ENCODE measurements around the gene ICAM1. TPM values are rescaled to one million over a fixed set of nuclear protein-coding genes. Genes with fewer than 3 reads are reported as not detected.

Gene ICAM1
- total RNA-seq, 1 experiment from 2014 or later: 2.3 TPM

DNA sequence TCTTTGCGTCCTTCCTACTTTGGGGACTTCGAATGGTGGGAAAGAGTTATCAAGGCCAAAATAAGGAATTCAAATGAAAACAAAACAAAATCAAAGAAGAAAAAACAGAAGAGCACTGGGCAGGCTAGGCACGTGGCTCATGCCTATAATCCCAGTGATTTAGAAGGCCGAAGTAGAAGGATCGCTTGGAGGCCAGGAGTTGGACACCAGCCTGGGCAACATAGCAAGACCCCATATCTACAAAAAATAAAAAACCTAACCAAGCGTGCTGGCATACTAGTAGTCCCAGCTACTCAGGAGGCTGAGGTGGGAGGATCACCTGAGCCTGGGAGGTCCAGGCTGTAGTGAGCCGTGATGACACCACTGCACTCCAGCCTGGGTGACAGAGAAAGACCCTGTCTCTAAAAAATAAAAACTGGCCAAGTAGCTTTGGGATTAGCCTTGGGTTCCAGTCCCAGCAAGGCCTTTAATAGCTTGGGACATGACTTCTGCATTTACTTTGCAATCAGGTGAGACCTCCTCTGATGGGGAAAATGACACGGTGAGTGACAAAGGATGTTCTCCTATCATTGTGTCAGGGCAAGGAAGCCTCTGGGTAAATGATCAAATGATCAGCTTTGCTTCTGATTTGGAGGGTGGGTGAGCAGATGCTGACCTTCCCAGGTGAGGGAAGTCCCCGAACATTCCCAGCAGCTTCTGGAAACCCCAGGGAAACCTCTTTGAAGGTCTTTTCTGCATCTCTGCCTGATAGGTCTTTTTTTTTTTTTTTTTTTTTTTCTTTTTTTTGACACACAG is 7.1 kb downstream of the ICAM1 start:
- Mint-ChIP-seq H3K4me3 (no peak overlapping the region), H3K4me1 (peaks cover 0 to 5% of the 10 kb centered on the region in 2 experiments; a peak in 1 of 4 replicates), H3K36me3 (ENCODE audit: insufficient read depth in 1 of 3, low read depth in 3 of 3) (no peaks in the 10 kb centered on the region; a peak in 1 of 7 replicates), H3K27ac (no peak overlapping the region; a peak in 1 of 7 replicates), H3K27me3 (ENCODE audit: low read depth) (peaks cover 19% of the 10 kb centered on the region), H3K9me3 (no peaks in the 10 kb centered on the region)
- no peak overlapping the region for H3K4me2 ChIP-seq (ENCODE audit: insufficient read depth, insufficient read length, low read length)
- no peak overlapping the region for H4K8ac ChIP-seq (replicated peaks; ENCODE audit: insufficient read length, low read depth, low read length)
- H3K27me3 ChIP-seq (ENCODE audit: insufficient read depth, low read length): no peaks in the 10 kb centered on the region
- H4K91ac ChIP-seq (ENCODE audit: insufficient read length, low read depth, low read length): no peak overlapping the region
- H4K20me1 ChIP-seq (ENCODE audit: control insufficient read depth, insufficient read depth, insufficient read length): no peaks in the 10 kb centered on the region
- no peak overlapping the region for H2BK120ac ChIP-seq (ENCODE audit: low read depth, low read length, poor library complexity, severe bottlenecking)
- H3K9ac ChIP-seq (ENCODE audit: extremely low read depth, insufficient read length, low read length): no peak overlapping the region
- no peak overlapping the region for H2BK5ac ChIP-seq (ENCODE audit: insufficient read length, low read length)
- no peak overlapping the region for H4K5ac ChIP-seq (ENCODE audit: insufficient read length, low read depth, low read length)
- no peak overlapping the region for H3K18ac ChIP-seq (ENCODE audit: insufficient read length, low read depth, low read length)
- no peak overlapping the region for H3K14ac ChIP-seq (ENCODE audit: insufficient read depth, low read length)
- no peak overlapping the region for H2BK20ac ChIP-seq (ENCODE audit: low read depth, low read length, poor library complexity, severe bottlenecking)
- H3K79me1 ChIP-seq (ENCODE audit: insufficient read depth, low read depth, low read length, poor library complexity, severe bottlenecking): no peaks in the 10 kb centered on the region
- H3K4me1 ChIP-seq (ENCODE audit: insufficient read depth, low read length): no peaks in the 10 kb centered on the region
- H3T11ph ChIP-seq (ENCODE audit: low read length): no peak overlapping the region
- WGBS (ENCODE audit: extremely low coverage, insufficient read length, low lambda C conversion rate): no CpG with 5 or more reads among the region's 9 CpGs
- no peaks in the 10 kb centered on the region for H3K23me2 ChIP-seq (ENCODE audit: insufficient read length, low read depth, low read length, poor library complexity, severe bottlenecking)
- no peak for DNase-seq
- no peak overlapping the region for H2BK12ac ChIP-seq (ENCODE audit: insufficient read length, low read depth, low read length)
- H3K9me3 ChIP-seq (ENCODE audit: control insufficient read depth, low read depth, low read length): no peaks in the 10 kb centered on the region
- H3K79me2 ChIP-seq (ENCODE audit: insufficient read depth, low read length): no peaks in the 10 kb centered on the region
- no peak overlapping the region for H3K4ac ChIP-seq (ENCODE audit: low read depth, low read length)
- H3K23ac ChIP-seq (ENCODE audit: insufficient read length, low read depth, low read length): no peak overlapping the region
- no peak overlapping the region for H3K56ac ChIP-seq (ENCODE audit: insufficient read length, low read depth, low read length)
- H2AK5ac ChIP-seq (ENCODE audit: insufficient read length, low read length): no peak overlapping the region
- H2BK15ac ChIP-seq (ENCODE audit: low read depth, low read length): no peak overlapping the region
- no peak overlapping the region for H2AFZ ChIP-seq (ENCODE audit: low read length)
- TF ChIP-seq, protein P1, sequence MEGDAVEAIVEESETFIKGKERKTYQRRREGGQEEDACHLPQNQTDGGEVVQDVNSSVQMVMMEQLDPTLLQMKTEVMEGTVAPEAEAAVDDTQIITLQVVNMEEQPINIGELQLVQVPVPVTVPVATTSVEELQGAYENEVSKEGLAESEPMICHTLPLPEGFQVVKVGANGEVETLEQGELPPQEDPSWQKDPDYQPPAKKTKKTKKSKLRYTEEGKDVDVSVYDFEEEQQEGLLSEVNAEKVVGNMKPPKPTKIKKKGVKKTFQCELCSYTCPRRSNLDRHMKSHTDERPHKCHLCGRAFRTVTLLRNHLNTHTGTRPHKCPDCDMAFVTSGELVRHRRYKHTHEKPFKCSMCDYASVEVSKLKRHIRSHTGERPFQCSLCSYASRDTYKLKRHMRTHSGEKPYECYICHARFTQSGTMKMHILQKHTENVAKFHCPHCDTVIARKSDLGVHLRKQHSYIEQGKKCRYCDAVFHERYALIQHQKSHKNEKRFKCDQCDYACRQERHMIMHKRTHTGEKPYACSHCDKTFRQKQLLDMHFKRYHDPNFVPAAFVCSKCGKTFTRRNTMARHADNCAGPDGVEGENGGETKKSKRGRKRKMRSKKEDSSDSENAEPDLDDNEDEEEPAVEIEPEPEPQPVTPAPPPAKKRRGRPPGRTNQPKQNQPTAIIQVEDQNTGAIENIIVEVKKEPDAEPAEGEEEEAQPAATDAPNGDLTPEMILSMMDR (conservative IDR thresholded peaks at IDR 0.05): no peak
- H3K27ac ChIP-seq (ENCODE audit: insufficient read length, low read depth, low read length): no peak overlapping the region
